ENCODE measurements around the gene MCTP1.

- no peak for TF ChIP-seq EZH2 (IDR thresholded peaks at IDR 0.05; ENCODE audit: insufficient read depth, poor library complexity, severe bottlenecking)
- TF ChIP-seq EZH2phosphoT487 (IDR thresholded peaks at IDR 0.05; ENCODE audit: insufficient read depth, low read depth): no peak
Measured at GRCh38 chr5:94928891-94929290, 356.0 kb downstream of the MCTP1 start.

All from GM23248 (cell line).